BLaER1 treated with 17β-estradiol and CSF1 and Interleukin-3, amounts not matched to agents 10 nM and 100 nM (cell line): ENCODE measurements around the gene GABRR2.

Experiments
- H3K27ac ChIP-seq, 11 experiments: shearing (Covaris generic); formaldehyde crosslinking; 2 replicates each; pipeline ENCODE4 v1.8.1; 2022
- H3K27me3 ChIP-seq, 11 experiments: shearing (Covaris generic); formaldehyde crosslinking; 2 replicates each; pipeline ENCODE4 v1.8.1; 2022
- H3K36me3 ChIP-seq, 11 experiments: shearing (Covaris generic); formaldehyde crosslinking; 2 replicates each; pipeline ENCODE4 v1.8.1; 2022
- H3K4me1 ChIP-seq, 10 experiments: shearing (Covaris generic); formaldehyde crosslinking; 2 replicates each; pipeline ENCODE4 v1.8.1; 2022
- H3K4me2 ChIP-seq, 11 experiments: shearing (Covaris generic); formaldehyde crosslinking; 2 replicates each; pipeline ENCODE4 v1.8.1; 2022
- H3K4me3 ChIP-seq, 10 experiments: shearing (Covaris generic); formaldehyde crosslinking; 2 replicates each; pipeline ENCODE4 v1.8.1; 2022
- H3K9ac ChIP-seq, 11 experiments: shearing (Covaris generic); formaldehyde crosslinking; 2 replicates each; pipeline ENCODE4 v1.8.1; 2022
- H3K9me3 ChIP-seq, 11 experiments: shearing (Covaris generic); formaldehyde crosslinking; replicated peaks in 1 of 11; 2 replicates each; pipeline ENCODE4 v1.8.1; 2022
- H4K20me1 ChIP-seq, 11 experiments: shearing (Covaris generic); formaldehyde crosslinking; 2 replicates each; pipeline ENCODE4 v1.8.1; 2022
- Cebpa-rat ChIP-seq, 11 experiments: shearing (Covaris generic); IDR thresholded peaks; 2 replicates each; pipeline ENCODE4 v1.8.1; 2022

Gene GABRR2

DNA sequence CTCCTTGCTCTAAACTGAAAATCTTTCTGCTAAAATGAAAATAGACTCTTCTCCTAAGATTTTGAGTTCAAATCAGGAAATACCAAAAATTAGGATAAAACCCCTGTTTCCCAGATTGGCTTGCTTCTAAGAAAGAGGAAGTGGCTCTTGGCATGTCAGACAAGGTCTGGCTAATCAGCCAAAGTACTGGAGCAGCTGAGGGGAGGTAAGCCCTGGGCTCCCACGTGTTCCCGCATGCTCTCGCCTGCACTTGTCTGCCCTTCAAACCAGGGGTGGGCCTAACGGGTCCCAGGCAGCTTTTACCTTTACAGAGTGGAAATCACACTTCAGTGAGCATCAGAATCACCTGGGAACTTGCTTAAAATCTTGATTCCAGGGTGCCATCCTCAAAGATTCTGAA is 54.8 kb downstream of the GABRR2 start:
- peak overlapping the region; percentile 24 to 60 (median 41); a peak in 17 of 22 replicates for H3K4me2 ChIP-seq
- H3K4me1 ChIP-seq, result peaks cover 12 to 20% (median 15%) of the 10 kb centered on the region in 10 experiments; a peak in 18 of 20 replicates

GRCh38 chr6:89258912-89259311 is 56.2 kb downstream of the GABRR2 start:
- no peak for TF ChIP-seq Cebpa-rat (IDR thresholded peaks at IDR 0.05)
- Histone ChIP-seq H3K27ac (no peak overlapping the region), H3K9me3 (no peaks in the 10 kb centered on the region), H3K4me1 (peaks cover 12 to 22% (median 18%) of the 10 kb centered on the region in 10 experiments; a peak in 18 of 20 replicates), H3K9ac (no peak overlapping the region), H3K36me3 (no peaks in the 10 kb centered on the region), H4K20me1 (no peaks in the 10 kb centered on the region), H3K27me3 (no peaks in the 10 kb centered on the region), H3K4me2 (peak overlapping the region in 1 of 11 experiments; percentile 9; a peak in 1 of 22 replicates), H3K4me3 (no peak overlapping the region)

More for the DNA sequence above, 54.8 kb downstream of the GABRR2 start:
- Histone ChIP-seq H3K9me3 (no peaks in the 10 kb centered on the region), H3K27ac (no peak overlapping the region), H3K9ac (no peak overlapping the region), H3K36me3 (no peaks in the 10 kb centered on the region), H4K20me1 (no peaks in the 10 kb centered on the region), H3K4me3 (no peak overlapping the region), H3K27me3 (no peaks in the 10 kb centered on the region)
- no peak for TF ChIP-seq Cebpa-rat (IDR thresholded peaks at IDR 0.05)

DNA sequence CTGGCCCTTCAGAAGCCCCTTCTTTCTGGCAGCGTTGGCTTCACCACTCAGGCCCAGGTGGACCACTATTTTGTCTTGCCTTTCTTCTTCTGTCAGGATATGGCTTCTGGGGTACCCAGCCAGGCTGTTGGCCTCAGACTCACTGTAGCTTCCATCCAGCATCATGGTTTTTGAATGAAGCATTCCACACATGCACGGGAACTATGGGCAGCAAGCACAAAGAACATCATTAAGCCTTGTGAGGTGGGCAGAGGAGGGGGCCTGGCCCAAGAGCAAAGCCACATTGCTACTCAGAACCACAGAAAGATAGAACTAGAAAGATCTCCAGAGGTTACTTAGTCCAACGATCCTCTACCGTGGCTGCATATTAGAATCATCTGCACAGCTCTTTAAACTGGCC is 57.3 kb downstream of the GABRR2 start:
- Histone ChIP-seq H3K27ac (no peak overlapping the region), H3K9me3 (no peaks in the 10 kb centered on the region), H3K36me3 (no peaks in the 10 kb centered on the region), H3K4me1 (peaks cover 12 to 22% (median 18%) of the 10 kb centered on the region in 10 experiments; a peak in 18 of 20 replicates), H3K4me3 (no peak overlapping the region), H3K27me3 (no peaks in the 10 kb centered on the region), H3K9ac (no peak overlapping the region), H4K20me1 (no peaks in the 10 kb centered on the region), H3K4me2 (no peak overlapping the region)
- TF ChIP-seq Cebpa-rat (IDR thresholded peaks at IDR 0.05), result no peak

DNA sequence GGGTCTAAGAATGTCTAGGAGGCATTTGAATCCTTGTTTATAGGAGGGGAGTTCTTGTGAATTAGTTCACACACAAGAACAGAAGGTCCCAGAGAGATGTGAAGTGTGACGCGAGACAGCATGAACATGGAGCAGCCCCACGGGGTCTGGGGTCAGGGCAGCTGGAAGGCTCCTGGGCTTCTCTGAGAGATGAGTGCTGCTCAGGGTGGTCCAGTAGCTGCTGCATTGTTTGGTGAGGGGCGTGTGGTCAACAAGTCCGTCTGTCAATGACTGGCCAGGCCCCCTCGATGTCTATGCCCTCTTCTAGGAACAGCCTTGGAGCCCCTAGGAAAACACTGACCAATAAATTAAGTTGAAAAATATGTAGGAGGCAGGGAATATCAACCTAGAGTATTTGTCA is 57.8 kb downstream of the GABRR2 start:
- no peaks in the 10 kb centered on the region for H3K36me3 ChIP-seq
- no peaks in the 10 kb centered on the region for H4K20me1 ChIP-seq
- H3K4me2 ChIP-seq, result no peak overlapping the region
- no peak overlapping the region for H3K27ac ChIP-seq
- no peak overlapping the region for H3K9ac ChIP-seq
- no peak overlapping the region for H3K4me3 ChIP-seq
- TF ChIP-seq Cebpa-rat (IDR thresholded peaks at IDR 0.05), result no peak
- H3K4me1 ChIP-seq, result peaks cover 12 to 22% (median 18%) of the 10 kb centered on the region in 10 experiments; a peak in 18 of 20 replicates
- no peaks in the 10 kb centered on the region for H3K9me3 ChIP-seq
- no peaks in the 10 kb centered on the region for H3K27me3 ChIP-seq

- H3K4me2 ChIP-seq, result no peak overlapping the region
- TF ChIP-seq Cebpa-rat (IDR thresholded peaks at IDR 0.05), result no peak
- no peaks in the 10 kb centered on the region for H3K27me3 ChIP-seq
- no peaks in the 10 kb centered on the region for H3K36me3 ChIP-seq
- no peaks in the 10 kb centered on the region for H4K20me1 ChIP-seq
- H3K4me1 ChIP-seq, result peaks cover 2 to 13% (median 8%) of the 10 kb centered on the region in 10 experiments; a peak in 18 of 20 replicates
- H3K9me3 ChIP-seq, result no peaks in the 10 kb centered on the region
- no peak overlapping the region for H3K27ac ChIP-seq
- no peak overlapping the region for H3K9ac ChIP-seq
- no peak overlapping the region for H3K4me3 ChIP-seq
Measured at GRCh38 chr6:89255417-89255816, 59.7 kb downstream of the GABRR2 start.

- no peaks in the 10 kb centered on the region for H3K36me3 ChIP-seq
Measured at GRCh38 chr6:89254569-89254968, 60.5 kb downstream of the GABRR2 start.

GRCh38 chr6:89252907-89253306 is 62.2 kb downstream of the GABRR2 start:
- no peak for TF ChIP-seq Cebpa-rat (IDR thresholded peaks at IDR 0.05)
- no peaks in the 10 kb centered on the region for H3K36me3 ChIP-seq
- no peaks in the 10 kb centered on the region for H3K9me3 ChIP-seq
- peaks cover 0 to 7% (median 0%) of the 10 kb centered on the region in 10 experiments; a peak in 1 of 20 replicates for H3K4me1 ChIP-seq
- no peak overlapping the region for H3K27ac ChIP-seq
- no peak overlapping the region for H3K4me2 ChIP-seq
- H3K9ac ChIP-seq, result no peak overlapping the region
- H3K4me3 ChIP-seq, result no peak overlapping the region
- H3K27me3 ChIP-seq, result no peaks in the 10 kb centered on the region
- H4K20me1 ChIP-seq, result no peaks in the 10 kb centered on the region

More at GRCh38 chr6:89254569-89254968, 60.5 kb downstream of the GABRR2 start:
- Histone ChIP-seq H3K9ac (no peak overlapping the region), H3K4me3 (no peak overlapping the region), H3K4me2 (no peak overlapping the region), H3K27ac (no peak overlapping the region), H4K20me1 (no peaks in the 10 kb centered on the region), H3K9me3 (no peaks in the 10 kb centered on the region), H3K27me3 (no peaks in the 10 kb centered on the region), H3K4me1 (peaks cover 0 to 7% (median 3%) of the 10 kb centered on the region in 10 experiments; a peak in 3 of 20 replicates)
- TF ChIP-seq Cebpa-rat (IDR thresholded peaks at IDR 0.05), result no peak

- Histone ChIP-seq H3K9me3 (no peaks in the 10 kb centered on the region), H4K20me1 (no peaks in the 10 kb centered on the region), H3K4me1 (peaks cover 0 to 7% (median 0%) of the 10 kb centered on the region in 10 experiments; a peak in 1 of 20 replicates), H3K36me3 (no peaks in the 10 kb centered on the region), H3K27me3 (no peaks in the 10 kb centered on the region), H3K27ac (no peak overlapping the region), H3K9ac (no peak overlapping the region), H3K4me2 (no peak overlapping the region), H3K4me3 (no peak overlapping the region)
- no peak for TF ChIP-seq Cebpa-rat (IDR thresholded peaks at IDR 0.05)
Measured at GRCh38 chr6:89251976-89252375, 63.1 kb downstream of the GABRR2 start.

DNA sequence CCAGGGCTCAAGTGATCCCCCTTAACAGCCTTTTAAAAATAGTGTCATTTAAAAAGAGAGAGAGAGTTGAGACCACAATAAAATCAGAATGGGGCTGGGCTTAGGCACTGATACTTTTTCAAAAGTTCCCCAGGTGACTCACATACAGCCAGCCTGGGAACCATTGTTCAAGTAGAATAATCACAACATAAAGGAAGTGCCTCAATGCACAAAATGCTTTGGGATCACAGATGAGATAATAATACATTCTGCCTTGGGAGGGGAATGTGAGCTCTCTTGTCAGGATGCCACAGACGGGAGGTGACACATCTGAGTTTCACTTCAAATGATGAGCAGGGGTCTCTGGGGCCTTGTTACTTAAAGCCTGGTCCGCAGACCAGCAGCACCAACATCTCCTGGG is 63.9 kb downstream of the GABRR2 start:
- Histone ChIP-seq H3K9me3 (no peaks in the 10 kb centered on the region), H3K4me1 (peaks cover 0 to 7% (median 0%) of the 10 kb centered on the region in 10 experiments; a peak in 1 of 20 replicates), H3K27ac (no peak overlapping the region), H4K20me1 (no peaks in the 10 kb centered on the region), H3K27me3 (no peaks in the 10 kb centered on the region), H3K36me3 (no peaks in the 10 kb centered on the region), H3K4me2 (no peak overlapping the region), H3K4me3 (no peak overlapping the region), H3K9ac (no peak overlapping the region)
- no peak for TF ChIP-seq Cebpa-rat (IDR thresholded peaks at IDR 0.05)

DNA sequence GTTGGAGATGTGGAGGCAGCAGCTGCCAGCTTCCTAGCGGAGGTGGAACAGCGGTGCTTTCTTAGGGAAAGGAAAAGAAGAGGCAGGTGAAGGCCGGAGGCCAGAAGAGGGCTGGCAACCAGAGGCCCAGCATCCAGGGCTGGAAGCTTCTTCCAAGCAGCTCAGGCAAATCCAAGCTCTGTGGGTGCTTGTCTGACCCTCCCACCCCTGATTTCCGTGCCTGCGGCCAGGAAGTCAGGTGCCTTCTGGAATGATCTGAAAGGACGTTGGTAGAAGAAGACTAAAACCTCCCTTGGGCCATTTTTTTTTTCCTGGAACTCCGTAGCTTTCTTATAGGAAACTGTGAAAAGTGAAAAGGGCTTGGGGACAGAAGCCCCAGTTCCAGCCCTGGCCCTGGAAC is 64.9 kb downstream of the GABRR2 start:
- no peak overlapping the region for H3K4me2 ChIP-seq
- H4K20me1 ChIP-seq, result no peaks in the 10 kb centered on the region
- H3K4me3 ChIP-seq, result no peak overlapping the region
- H3K36me3 ChIP-seq, result no peaks in the 10 kb centered on the region
- H3K9me3 ChIP-seq, result no peaks in the 10 kb centered on the region
- no peak overlapping the region for H3K9ac ChIP-seq
- peaks cover 0 to 7% (median 0%) of the 10 kb centered on the region in 10 experiments; a peak in 1 of 20 replicates for H3K4me1 ChIP-seq
- TF ChIP-seq Cebpa-rat (IDR thresholded peaks at IDR 0.05), result no peak
- no peaks in the 10 kb centered on the region for H3K27me3 ChIP-seq
- H3K27ac ChIP-seq, result no peak overlapping the region
